ENCODE data around the gene APBB1IP.

DNA sequence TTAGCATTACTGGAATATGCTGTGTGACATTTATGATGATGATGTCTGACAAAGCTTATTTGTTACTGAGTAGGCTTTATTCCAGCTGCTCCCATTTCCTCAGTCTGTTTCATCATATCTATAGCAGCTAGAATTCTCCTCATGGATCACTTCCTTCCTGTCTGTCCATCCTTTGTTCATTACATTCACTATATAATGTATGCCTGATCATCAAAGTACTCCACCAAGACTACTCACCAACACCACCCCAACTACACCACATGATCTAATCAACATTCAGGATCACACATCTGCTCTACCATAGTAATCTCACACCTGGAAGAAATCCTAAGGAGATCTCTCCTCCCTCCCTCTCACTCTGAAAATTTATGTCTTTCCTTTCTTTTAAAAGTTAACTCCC is 61.3 kb downstream of the APBB1IP start:
- TF ChIP-seq, protein P1, sequence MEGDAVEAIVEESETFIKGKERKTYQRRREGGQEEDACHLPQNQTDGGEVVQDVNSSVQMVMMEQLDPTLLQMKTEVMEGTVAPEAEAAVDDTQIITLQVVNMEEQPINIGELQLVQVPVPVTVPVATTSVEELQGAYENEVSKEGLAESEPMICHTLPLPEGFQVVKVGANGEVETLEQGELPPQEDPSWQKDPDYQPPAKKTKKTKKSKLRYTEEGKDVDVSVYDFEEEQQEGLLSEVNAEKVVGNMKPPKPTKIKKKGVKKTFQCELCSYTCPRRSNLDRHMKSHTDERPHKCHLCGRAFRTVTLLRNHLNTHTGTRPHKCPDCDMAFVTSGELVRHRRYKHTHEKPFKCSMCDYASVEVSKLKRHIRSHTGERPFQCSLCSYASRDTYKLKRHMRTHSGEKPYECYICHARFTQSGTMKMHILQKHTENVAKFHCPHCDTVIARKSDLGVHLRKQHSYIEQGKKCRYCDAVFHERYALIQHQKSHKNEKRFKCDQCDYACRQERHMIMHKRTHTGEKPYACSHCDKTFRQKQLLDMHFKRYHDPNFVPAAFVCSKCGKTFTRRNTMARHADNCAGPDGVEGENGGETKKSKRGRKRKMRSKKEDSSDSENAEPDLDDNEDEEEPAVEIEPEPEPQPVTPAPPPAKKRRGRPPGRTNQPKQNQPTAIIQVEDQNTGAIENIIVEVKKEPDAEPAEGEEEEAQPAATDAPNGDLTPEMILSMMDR (conservative IDR thresholded peaks at IDR 0.05 in 1 of 2, IDR thresholded peaks at IDR 0.05 in 1 of 2; ENCODE audit: extremely low read depth in 1 of 2, insufficient read depth in 1 of 2, low read depth in 1 of 2, low read length in 2 of 2), result no peak
- TF ChIP-seq EZH2 (IDR thresholded peaks at IDR 0.05; ENCODE audit: borderline replicate concordance, low read length), result no peak

Data from mammary epithelial cell (primary cell).